GM03348 (cell line): ENCODE data around the gene PGS1.

ENCODE experiments used
- DNase-seq: peaks from one replicate; pipeline ENCODE4 v3.0.0; 2012; ENCODE audit warnings: low spot score

PGS1 gene

GRCh38 chr17:78390241-78391050 is 12.0 kb downstream of the PGS1 start:
- peak; percentile 90 for DNase-seq

GRCh38 chr17:78391051-78391431 is 12.6 kb downstream of the PGS1 start:
- DNase-seq, result no peak

DNA sequence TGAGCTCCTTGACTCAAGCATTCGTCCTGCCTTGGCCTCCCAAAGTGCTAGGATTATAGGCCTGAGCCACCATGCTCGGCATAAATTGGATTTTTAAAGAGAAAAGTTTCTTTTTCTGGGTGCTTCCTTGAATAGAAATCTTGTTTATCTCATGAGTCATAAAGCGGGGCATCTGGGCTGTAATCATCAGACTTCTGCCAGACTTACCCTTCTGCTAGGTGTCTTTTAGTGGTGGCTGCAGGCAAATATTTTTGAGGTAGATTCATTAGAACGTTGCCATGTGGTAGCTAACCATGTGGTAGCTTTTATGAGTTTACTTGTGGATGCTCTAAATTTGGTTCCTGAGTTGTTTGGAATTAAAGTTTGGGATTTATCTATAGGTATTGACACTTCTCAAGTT is 13.4 kb downstream of the PGS1 start:
- peak; percentile 59 for DNase-seq

DNA sequence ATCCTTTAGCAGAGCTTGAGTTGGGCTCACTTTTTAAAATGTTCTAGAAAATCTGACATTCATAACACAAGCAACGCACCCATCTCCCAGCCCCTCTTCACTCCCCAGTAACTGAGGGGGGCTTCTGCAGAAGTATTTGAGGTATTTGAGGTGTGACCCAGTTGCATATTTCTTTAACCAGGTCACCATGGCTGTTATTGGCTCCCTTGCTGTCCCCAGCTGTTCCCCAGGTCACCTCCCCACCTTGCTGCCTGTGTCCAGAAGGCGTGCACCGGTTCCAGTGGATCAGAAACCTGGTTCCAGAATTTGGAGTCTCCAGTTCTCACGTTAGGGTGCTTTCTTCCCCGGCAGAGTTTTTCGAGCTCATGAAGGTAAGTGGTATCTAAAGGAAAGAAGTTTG is 13.8 kb downstream of the PGS1 start:
- DNase-seq, result no peak

- DNase-seq, result no peak
Measured at GRCh38 chr17:78393575-78393974, 15.1 kb downstream of the PGS1 start.

GRCh38 chr17:78394209-78394608 is 15.8 kb downstream of the PGS1 start:
- DNase-seq, result no peak

- no peak for DNase-seq
Measured at GRCh38 chr17:78395155-78395554, 16.7 kb downstream of the PGS1 start.

DNA sequence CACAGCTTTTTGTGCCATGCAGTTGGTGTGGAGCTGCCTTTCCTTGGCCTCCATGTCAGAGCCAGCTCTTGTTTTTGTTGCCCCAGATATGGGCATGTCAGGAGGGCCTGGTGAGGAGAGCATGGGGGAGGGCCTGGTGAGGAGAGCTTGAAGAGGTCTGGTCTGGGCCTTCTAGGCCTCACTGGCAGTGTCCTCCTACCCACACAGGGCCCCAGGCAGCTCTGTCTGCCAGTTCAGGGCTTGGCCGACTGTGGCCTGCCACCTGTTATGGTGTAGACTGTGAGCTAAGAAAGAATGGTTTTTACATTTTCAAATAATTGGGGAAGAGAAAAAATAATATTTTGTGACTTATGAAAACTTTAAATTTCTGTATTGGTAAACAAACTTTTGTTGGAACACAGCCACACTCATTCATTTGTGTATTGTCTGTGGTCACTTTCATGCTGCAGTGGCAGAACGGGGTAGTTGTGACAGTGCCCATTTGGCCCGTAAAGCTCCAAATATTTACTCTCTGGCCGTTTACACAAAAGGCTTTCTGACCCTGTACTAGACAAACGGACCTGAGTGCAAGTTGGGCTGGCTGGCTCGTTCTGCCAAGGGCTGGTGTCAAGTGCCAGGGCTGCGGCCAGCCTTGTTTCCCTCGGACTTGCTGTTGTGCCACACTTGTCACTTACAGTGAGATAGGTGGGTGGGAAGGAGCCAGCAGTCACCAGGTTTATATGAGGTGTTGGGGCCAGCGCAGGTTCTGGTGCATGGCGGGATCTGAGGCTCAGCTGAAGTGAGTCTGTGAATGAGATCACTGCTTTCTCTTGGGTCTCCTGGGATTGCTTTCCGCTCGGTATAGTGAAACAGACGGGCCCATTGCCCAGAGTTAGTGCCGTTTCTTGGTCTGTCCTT is 18.2 kb downstream of the PGS1 start:
- DNase-seq, result no peak

DNA sequence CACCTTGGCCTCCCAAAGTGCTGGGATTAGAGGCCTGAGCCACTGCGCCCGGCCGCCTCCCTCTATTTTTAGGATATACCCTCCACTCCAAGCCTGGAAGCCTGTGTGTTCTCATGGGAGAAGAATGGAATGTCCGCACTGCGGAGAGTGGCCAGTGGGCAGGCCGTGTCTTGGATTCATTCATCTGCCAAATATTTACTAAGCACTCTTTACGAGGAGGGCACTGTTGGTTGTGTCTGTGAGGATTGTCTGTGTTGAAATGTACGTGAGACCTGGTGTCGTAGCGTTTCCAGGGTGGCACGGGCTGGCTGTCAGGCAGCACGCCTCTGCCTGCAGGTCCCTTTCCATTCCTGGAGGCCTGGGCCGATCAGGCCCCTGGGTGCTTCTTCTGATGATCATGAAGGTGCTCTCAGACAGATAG is 19.2 kb downstream of the PGS1 start:
- DNase-seq, result peak; percentile 78

DNA sequence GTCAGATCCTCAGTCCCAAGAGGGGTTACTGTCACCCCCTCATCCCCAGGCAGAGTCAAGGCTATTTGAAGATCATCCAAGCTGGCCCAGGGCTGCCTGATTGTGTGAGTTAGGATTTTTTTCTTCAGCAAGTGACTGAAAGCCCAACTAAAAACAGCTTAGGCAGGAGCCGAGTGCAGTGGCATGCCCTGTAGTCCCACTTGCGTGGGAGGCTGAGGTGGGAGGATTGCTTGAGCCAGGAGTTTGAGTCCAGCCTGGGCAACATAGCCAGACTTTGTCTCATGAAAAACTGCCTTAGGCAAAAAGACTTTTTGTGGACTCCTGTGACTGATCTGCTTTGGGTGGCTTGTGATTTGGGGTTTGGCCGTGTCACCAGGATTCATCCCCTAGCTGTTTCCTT is 19.9 kb downstream of the PGS1 start:
- no peak for DNase-seq

DNA sequence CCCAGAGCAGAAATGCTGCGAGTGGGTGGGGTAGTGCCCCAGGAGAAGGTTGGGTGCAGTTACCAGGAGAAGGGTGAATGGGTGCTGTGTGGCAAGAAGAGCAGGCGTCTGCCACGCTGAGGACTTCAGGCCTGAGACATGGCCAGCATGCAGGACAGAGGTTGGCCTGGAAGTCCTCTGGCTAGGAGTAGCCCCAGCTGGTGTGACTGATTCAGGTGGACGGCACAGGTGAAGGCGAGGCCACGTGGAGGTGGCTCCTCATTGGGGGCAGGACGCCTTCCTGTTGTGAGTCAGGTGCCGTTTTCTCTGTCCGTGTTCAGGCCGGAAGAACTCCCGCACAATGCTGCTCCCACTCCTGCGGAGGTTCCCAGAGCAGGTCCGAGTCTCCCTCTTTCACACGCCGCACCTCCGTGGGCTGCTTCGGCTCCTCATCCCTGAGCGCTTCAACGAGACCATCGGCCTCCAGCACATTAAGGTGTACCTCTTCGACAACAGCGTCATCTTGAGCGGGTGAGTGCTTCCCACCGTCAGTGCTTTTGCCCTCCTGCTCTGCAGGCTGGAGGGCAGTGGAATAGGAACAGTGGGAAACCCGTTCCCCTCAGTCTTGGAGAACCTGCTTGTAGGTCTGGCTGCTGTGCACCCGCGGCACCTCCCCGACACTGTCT is 20.7 kb downstream of the PGS1 start:
- no peak for DNase-seq

GRCh38 chr17:78399693-78400144 is 21.3 kb downstream of the PGS1 start:
- DNase-seq, result no peak

- no peak for DNase-seq
Measured at GRCh38 chr17:78400581-78401240, 22.3 kb downstream of the PGS1 start.

- no peak for DNase-seq
Measured at GRCh38 chr17:78401246-78401645, 22.8 kb downstream of the PGS1 start.

DNA sequence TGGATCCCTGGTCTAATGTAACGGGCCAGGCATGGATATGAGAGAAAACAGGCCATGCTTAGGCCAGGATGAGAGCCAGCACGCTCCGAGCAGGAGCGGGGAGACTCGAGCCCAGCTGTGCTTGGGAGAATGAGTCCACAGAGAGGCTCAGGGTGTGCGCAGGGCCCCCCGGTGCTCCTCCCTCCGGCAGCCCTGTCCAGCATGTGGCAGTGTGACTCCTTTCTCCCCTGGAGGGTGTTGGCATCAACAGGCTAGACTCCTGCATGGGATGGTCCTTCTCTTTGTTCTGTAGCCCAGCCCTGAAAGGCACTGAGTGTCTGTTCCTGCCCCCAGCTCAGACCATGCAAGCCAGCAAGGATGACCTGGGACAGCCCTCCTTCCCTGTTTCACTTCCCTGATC is 23.4 kb downstream of the PGS1 start:
- DNase-seq, result no peak

GRCh38 chr17:78403822-78404221 is 25.4 kb downstream of the PGS1 start:
- DNase-seq, result no peak

DNA sequence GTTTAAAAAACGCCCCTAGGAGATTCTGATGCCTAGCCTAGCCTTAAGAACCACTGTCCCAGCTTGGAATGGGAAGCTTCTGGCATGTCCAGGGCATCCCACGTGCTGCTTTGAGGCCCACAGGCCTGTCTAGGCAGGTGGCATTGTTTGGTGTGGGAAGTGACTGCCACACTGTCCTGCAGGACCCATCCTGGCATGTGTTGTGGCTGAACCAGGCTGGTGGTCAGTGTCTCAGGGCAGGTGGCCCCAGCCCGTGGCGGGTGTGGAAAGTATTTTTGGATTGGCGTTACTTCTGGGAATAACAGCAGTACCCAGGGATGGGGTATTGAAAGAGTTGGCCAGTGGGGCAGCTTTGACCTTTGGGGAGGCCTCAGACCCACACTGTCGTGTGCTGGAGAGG is 27.9 kb downstream of the PGS1 start:
- no peak for DNase-seq

DNA sequence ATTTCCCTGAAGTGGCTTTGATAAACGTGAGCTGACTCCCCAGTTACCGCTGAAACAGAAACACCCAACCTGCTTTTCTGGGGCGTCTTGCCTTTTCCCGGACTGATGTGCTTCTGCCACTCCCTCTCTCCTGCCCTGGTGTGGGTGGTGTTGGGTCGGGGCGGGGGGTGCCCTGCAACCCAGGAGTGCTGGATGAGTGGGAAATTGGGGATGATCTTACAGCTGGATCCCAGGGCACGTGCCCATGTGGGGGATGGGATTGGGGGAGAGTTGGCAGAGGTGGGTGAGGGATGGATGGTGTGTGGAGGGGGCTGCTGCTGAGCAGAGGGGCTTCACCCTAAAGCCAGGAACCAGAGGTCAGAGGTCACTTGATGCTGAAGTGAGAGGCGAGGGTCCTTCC is 28.5 kb downstream of the PGS1 start:
- DNase-seq, result no peak

- no peak for DNase-seq
Measured at GRCh38 chr17:78407387-78408000, 29.0 kb downstream of the PGS1 start.

DNA sequence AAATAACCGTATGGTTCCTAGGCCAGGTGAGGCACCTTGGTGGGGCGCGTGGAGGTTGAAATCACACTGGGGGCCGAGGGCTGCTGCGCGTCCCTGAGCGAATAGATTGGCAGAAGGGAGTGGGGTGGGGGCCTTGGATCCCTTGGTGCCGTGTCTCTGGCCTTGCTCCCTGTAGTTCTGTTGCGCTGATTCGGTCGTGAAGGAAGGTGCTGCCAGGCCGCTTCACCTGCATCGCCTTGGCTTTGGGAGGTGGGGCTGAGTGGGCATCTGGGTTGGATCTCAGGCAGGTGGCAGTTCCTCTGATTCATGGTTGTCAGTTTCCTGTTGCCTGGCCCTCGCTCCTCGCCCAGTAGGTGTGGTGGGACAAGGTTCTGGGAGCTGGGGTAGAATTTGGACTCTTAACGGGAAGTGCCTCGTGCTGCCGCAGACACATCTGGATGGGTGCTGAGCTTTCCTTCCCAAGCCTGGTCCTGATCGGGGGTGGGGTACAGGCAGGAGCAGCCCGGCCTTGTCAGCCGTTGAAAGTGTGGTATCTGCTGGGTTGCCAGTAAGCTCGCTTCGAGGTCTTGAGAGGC is 30.1 kb downstream of the PGS1 start:
- DNase-seq, result no peak

GRCh38 chr17:78409191-78409928 is 30.9 kb downstream of the PGS1 start:
- DNase-seq, result no peak
